ENCODE data around the gene ZNF808. TPM values are rescaled to one million over a fixed set of nuclear protein-coding genes. Genes with fewer than 3 reads are reported as not detected.
A peak's percentile ranks its signal among the peaks of the same experiment; 100 is the strongest.
"Not testable (repeated sequence)": the region's sequence is repeated elsewhere in the genome, so short reads cannot be mapped to it uniquely, and the experiment has no call there.

The ZNF808 gene
- total RNA-seq, 1 experiment from 2014 or later: 39.7 TPM

GRCh38 chr19:52592301-52592700 is 64.8 kb downstream of the ZNF808 start:
- Histone ChIP-seq H3K27me3 (ENCODE audit: low read length) (no peaks in the 10 kb centered on the region), H3K79me2 (ENCODE audit: low read length) (no peaks in the 10 kb centered on the region), H2AFZ (ENCODE audit: low read length) (no peak overlapping the region), H3K9me2 (replicated peaks; ENCODE audit: insufficient read depth, low read length) (no peaks in the 10 kb centered on the region), H3K4me2 (ENCODE audit: low read depth, low read length, poor library complexity, severe bottlenecking) (no peak overlapping the region), H3K4me3 (ENCODE audit: low read length) (no peak overlapping the region), H3K4me1 (ENCODE audit: low read length) (no peaks in the 10 kb centered on the region), H3K9me3 (ENCODE audit: low read length) (peaks cover 7% of the 10 kb centered on the region), H3K9ac (ENCODE audit: low read length) (no peak overlapping the region), H3K36me3 (ENCODE audit: insufficient read depth, low read length) (peaks cover 65% of the 10 kb centered on the region), H3K27ac (ENCODE audit: low read length) (no peak overlapping the region), H4K20me1 (ENCODE audit: insufficient read depth, low read depth, low read length) (no peaks in the 10 kb centered on the region)
- DNase-seq: no peak

DNA sequence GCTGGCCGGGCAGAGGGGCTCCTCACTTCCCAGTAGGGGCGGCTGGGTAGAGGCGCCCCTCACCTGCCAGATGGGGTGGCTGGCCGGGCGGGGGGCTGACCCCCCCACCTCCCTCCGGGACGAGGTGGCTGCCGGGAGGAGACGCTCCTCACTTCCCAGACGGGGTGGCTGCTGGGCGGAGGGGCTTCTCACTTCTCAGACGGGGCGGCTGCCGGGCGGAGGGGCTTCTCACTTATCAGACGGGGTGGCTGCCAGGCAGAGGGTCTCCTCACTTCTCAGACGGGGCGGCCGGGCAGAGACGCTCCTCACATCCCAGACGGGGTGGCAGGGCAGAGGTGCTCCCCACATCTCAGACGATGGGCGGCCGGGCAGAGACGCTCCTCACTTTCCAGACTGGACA is 66.0 kb downstream of the ZNF808 start:
- H3K9me3 ChIP-seq (ENCODE audit: low read length); H3K79me2 ChIP-seq (ENCODE audit: low read length); DNase-seq; H3K27me3 ChIP-seq (ENCODE audit: low read length); H2AFZ ChIP-seq (ENCODE audit: low read length); H3K27ac ChIP-seq (ENCODE audit: low read length); H3K9ac ChIP-seq (ENCODE audit: low read length); H3K4me2 ChIP-seq (ENCODE audit: low read depth, low read length, poor library complexity, severe bottlenecking); H4K20me1 ChIP-seq (ENCODE audit: insufficient read depth, low read depth, low read length); H3K9me2 ChIP-seq (replicated peaks; ENCODE audit: insufficient read depth, low read length); H3K4me3 ChIP-seq (ENCODE audit: low read length); H3K4me1 ChIP-seq (ENCODE audit: low read length): not testable (repeated sequence)
- H3K36me3 ChIP-seq (ENCODE audit: insufficient read depth, low read length): peaks cover 63% of the 10 kb centered on the region

DNA sequence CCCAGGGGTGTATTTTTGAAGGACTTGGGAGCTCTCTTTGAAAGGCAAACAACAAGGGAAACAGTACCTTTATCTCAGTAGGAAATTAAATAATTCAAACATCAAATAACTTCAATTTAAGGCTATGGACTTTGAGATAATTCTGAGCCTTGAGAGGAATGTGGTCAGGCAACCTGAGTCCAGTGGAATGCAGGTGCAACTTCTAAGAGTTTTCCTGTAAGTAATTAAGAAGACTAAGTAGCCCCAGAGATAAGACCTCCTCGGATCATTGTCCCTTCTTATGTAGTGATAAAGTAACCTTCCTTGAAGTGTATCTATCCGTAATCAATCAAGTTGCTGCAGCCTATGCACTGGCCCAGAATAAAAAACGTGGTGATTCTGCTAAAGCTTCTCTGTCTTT is 71.8 kb downstream of the ZNF808 start:
- Histone ChIP-seq H3K9ac (ENCODE audit: low read length) (no peak overlapping the region), H3K79me2 (ENCODE audit: low read length) (peaks cover 23% of the 10 kb centered on the region), H4K20me1 (ENCODE audit: insufficient read depth, low read depth, low read length) (0 out of 2 replicates have a peak, but pooled peaks cover 3% of the 10 kb centered on the region), H2AFZ (ENCODE audit: low read length) (no peak overlapping the region), H3K4me3 (ENCODE audit: low read length) (no peak overlapping the region), H3K4me1 (ENCODE audit: low read length) (peaks cover 19% of the 10 kb centered on the region), H3K36me3 (ENCODE audit: insufficient read depth, low read length) (peaks cover 25% of the 10 kb centered on the region), H3K9me2 (replicated peaks; ENCODE audit: insufficient read depth, low read length) (no peaks in the 10 kb centered on the region), H3K27ac (ENCODE audit: low read length) (no peak overlapping the region), H3K4me2 (ENCODE audit: low read depth, low read length, poor library complexity, severe bottlenecking) (no peak overlapping the region), H3K9me3 (ENCODE audit: low read length) (peaks cover 4% of the 10 kb centered on the region), H3K27me3 (ENCODE audit: low read length) (no peaks in the 10 kb centered on the region)
- DNase-seq: no peak

DNA sequence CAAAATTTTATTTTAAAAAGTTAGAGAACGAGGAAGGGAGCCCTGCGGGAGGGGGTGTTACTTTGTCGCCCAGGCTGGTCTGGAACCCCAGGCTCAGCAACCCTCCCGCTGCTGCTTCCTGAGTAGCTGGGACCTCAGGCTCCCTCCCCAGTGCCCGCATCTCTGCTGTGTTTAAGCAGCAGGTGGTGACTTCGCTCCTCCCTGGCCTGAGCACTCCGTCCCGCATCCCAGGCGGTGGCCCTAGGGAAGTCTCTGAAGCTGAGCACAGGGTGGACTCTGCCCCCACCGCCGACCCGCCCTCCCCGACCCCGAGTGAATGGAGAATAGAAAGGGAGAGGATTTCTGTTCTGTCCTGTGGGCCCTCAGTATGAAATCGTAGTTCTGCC is 73.2 kb downstream of the ZNF808 start:
- H3K4me3 ChIP-seq (ENCODE audit: low read length): peak overlapping the region; percentile 70
- peak overlapping the region; percentile 82 for H2AFZ ChIP-seq (ENCODE audit: low read length)
- H3K9ac ChIP-seq (ENCODE audit: low read length): peak overlapping the region; percentile 76

GRCh38 chr19:52601025-52601973 is 73.8 kb downstream of the ZNF808 start:
- Histone ChIP-seq H3K36me3 (ENCODE audit: insufficient read depth, low read length) (peaks cover 21% of the 10 kb centered on the region), H2AFZ (ENCODE audit: low read length) (peak overlapping the region; percentile 82), H3K79me2 (ENCODE audit: low read length) (peaks cover 38% of the 10 kb centered on the region), H3K27ac (ENCODE audit: low read length) (0 out of 2 replicates have a peak overlapping the region, but pooled peaks have one; percentile 8), H3K9me3 (ENCODE audit: low read length) (peaks cover 4% of the 10 kb centered on the region), H3K4me2 (ENCODE audit: low read depth, low read length, poor library complexity, severe bottlenecking) (peak overlapping the region; percentile 72), H3K27me3 (ENCODE audit: low read length) (no peaks in the 10 kb centered on the region), H3K4me3 (ENCODE audit: low read length) (peak overlapping the region; percentile 70), H3K4me1 (ENCODE audit: low read length) (peaks cover 19% of the 10 kb centered on the region), H3K9me2 (replicated peaks; ENCODE audit: insufficient read depth, low read length) (no peaks in the 10 kb centered on the region), H4K20me1 (ENCODE audit: insufficient read depth, low read depth, low read length) (0 out of 2 replicates have a peak, but pooled peaks cover 3% of the 10 kb centered on the region), H3K9ac (ENCODE audit: low read length) (peak overlapping the region; percentile 76)
- peak; percentile 98 for DNase-seq

More for the DNA sequence above, 73.2 kb downstream of the ZNF808 start:
- Histone ChIP-seq H3K79me2 (ENCODE audit: low read length) (peaks cover 34% of the 10 kb centered on the region), H3K4me1 (ENCODE audit: low read length) (peaks cover 19% of the 10 kb centered on the region), H3K27ac (ENCODE audit: low read length) (peak overlapping the region; percentile 8; the same call in 1 of the 2 replicates), H3K27me3 (ENCODE audit: low read length) (no peaks in the 10 kb centered on the region), H4K20me1 (ENCODE audit: insufficient read depth, low read depth, low read length) (0 out of 2 replicates have a peak, but pooled peaks cover 3% of the 10 kb centered on the region), H3K9me3 (ENCODE audit: low read length) (peaks cover 4% of the 10 kb centered on the region), H3K4me2 (ENCODE audit: low read depth, low read length, poor library complexity, severe bottlenecking) (peak overlapping the region; percentile 72), H3K9me2 (replicated peaks; ENCODE audit: insufficient read depth, low read length) (no peaks in the 10 kb centered on the region), H3K36me3 (ENCODE audit: insufficient read depth, low read length) (peaks cover 24% of the 10 kb centered on the region)
- DNase-seq: peak; percentile 69

- H3K4me1 ChIP-seq (ENCODE audit: low read length): peaks cover 19% of the 10 kb centered on the region
- H3K4me2 ChIP-seq (ENCODE audit: low read depth, low read length, poor library complexity, severe bottlenecking): peak overlapping the region; percentile 72
- H3K36me3 ChIP-seq (ENCODE audit: insufficient read depth, low read length): peaks cover 14% of the 10 kb centered on the region
- H3K27me3 ChIP-seq (ENCODE audit: low read length); H3K27ac ChIP-seq (ENCODE audit: low read length); H2AFZ ChIP-seq (ENCODE audit: low read length); H3K9me2 ChIP-seq (replicated peaks; ENCODE audit: insufficient read depth, low read length); H4K20me1 ChIP-seq (ENCODE audit: insufficient read depth, low read depth, low read length); H3K9me3 ChIP-seq (ENCODE audit: low read length): not testable (repeated sequence)
- peak overlapping the region; percentile 70 for H3K4me3 ChIP-seq (ENCODE audit: low read length)
- DNase-seq: peak; percentile 59
- H3K9ac ChIP-seq (ENCODE audit: low read length): peak overlapping the region; percentile 76
- peaks cover 43% of the 10 kb centered on the region for H3K79me2 ChIP-seq (ENCODE audit: low read length)
Observed at GRCh38 chr19:52601974-52602366, 74.5 kb downstream of the ZNF808 start.

DNA sequence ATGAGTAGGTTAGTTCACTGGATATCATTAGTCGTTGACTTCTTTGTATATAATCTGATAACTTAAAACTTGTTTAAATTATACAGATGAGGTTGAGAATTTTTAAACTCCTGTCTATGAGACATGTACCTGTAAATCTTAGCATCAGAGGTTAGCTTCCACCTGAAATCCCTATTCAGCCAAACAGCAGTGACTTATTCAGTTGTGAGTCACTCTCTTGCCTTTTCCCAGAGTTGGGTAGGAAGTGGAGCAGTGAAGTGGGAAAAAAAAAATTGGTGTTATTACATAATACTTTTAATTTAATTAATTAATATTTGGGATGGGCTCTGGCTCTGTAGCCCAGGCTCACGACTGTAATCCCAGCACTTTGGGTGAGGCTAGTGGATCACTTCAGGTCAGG is 75.5 kb downstream of the ZNF808 start:
- Histone ChIP-seq H4K20me1 (ENCODE audit: insufficient read depth, low read depth, low read length) (0 out of 2 replicates have a peak, but pooled peaks cover 3% of the 10 kb centered on the region), H3K4me3 (ENCODE audit: low read length) (no peak overlapping the region), H3K27ac (ENCODE audit: low read length) (no peak overlapping the region), H3K9ac (ENCODE audit: low read length) (no peak overlapping the region), H3K9me2 (replicated peaks; ENCODE audit: insufficient read depth, low read length) (no peaks in the 10 kb centered on the region), H2AFZ (ENCODE audit: low read length) (no peak overlapping the region), H3K36me3 (ENCODE audit: insufficient read depth, low read length) (peaks cover 15% of the 10 kb centered on the region; the same call in 1 of the 2 replicates), H3K27me3 (ENCODE audit: low read length) (no peaks in the 10 kb centered on the region), H3K4me2 (ENCODE audit: low read depth, low read length, poor library complexity, severe bottlenecking) (no peak overlapping the region), H3K9me3 (ENCODE audit: low read length) (peaks cover 4% of the 10 kb centered on the region), H3K79me2 (ENCODE audit: low read length) (peaks cover 48% of the 10 kb centered on the region), H3K4me1 (ENCODE audit: low read length) (peaks cover 19% of the 10 kb centered on the region)
- DNase-seq: no peak

DNA sequence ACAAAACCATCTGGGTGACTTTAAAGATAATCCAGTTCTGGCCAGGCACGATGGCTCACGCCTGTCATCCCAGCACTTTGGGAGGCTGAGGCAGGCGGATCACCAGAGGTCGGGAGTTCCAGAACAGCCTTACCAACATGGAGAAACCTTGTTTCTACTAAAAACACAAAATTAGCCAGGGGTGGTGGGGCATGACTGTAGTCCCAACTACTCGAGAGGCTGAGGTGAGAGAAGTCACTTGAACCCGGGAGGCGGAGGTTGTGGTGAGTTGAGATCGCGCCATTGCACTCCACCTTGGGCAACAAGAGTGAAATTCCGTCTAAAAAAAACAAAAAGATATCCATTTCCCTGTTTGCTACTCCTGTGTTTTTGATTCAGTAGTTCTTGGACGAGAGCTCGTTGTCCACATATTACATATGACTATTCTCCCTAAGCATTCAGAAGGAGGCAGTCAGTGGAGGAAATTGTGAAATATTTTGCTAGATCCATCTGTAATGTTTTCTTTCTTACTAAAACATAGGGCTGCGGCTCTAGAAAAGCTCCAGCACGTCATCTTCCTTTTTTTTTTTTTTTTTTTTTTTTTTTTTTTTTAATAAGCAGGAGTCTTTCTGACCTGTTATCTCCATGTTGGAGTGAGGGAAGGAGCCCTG is 76.2 kb downstream of the ZNF808 start:
- Histone ChIP-seq H3K9ac (ENCODE audit: low read length) (no peak overlapping the region), H3K4me2 (ENCODE audit: low read depth, low read length, poor library complexity, severe bottlenecking) (no peak overlapping the region), H3K4me1 (ENCODE audit: low read length) (peaks cover 19% of the 10 kb centered on the region), H4K20me1 (ENCODE audit: insufficient read depth, low read depth, low read length) (0 out of 2 replicates have a peak, but pooled peaks cover 3% of the 10 kb centered on the region), H3K27ac (ENCODE audit: low read length) (no peak overlapping the region), H3K9me2 (replicated peaks; ENCODE audit: insufficient read depth, low read length) (no peaks in the 10 kb centered on the region), H3K36me3 (ENCODE audit: insufficient read depth, low read length) (peaks cover 17% of the 10 kb centered on the region; the same call in 1 of the 2 replicates), H3K9me3 (ENCODE audit: low read length) (peaks cover 7% of the 10 kb centered on the region), H3K79me2 (ENCODE audit: low read length) (peaks cover 52% of the 10 kb centered on the region), H2AFZ (ENCODE audit: low read length) (no peak overlapping the region), H3K4me3 (ENCODE audit: low read length) (no peak overlapping the region), H3K27me3 (ENCODE audit: low read length) (no peaks in the 10 kb centered on the region)
- DNase-seq: no peak

Measured in Karpas-422 (cell line).